ENCODE measurements around the gene LASP1NB.

DNA sequence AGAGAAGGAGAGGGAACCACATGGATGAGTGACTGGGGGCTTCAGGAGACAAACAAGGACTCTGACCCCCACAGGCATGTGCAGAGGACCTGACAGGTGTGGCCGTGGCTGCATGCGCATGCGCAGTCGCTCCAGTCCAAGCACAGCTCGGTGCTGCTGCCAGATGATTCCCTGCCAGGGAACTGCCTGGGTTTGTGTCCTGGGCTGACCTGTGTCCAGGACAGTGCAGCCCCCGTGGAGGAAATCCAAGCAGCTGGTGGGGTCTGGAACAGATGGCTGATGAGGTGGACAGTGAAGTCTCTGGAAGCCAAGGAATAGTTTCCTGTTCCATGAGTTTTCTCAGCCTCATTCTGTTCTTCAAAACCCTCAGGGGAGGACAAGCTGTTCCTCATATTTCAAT, 28.2 kb upstream of the LASP1NB start:
- TF ChIP-seq POLR2A (IDR thresholded peaks at IDR 0.05; ENCODE audit: low read depth) (no peak), POLR2AphosphoS5 (IDR thresholded peaks at IDR 0.05) (peak in 1 of 2 donors; percentile 70), EP300 (IDR thresholded peaks at IDR 0.05) (no peak)
- TF ChIP-seq, protein P1, sequence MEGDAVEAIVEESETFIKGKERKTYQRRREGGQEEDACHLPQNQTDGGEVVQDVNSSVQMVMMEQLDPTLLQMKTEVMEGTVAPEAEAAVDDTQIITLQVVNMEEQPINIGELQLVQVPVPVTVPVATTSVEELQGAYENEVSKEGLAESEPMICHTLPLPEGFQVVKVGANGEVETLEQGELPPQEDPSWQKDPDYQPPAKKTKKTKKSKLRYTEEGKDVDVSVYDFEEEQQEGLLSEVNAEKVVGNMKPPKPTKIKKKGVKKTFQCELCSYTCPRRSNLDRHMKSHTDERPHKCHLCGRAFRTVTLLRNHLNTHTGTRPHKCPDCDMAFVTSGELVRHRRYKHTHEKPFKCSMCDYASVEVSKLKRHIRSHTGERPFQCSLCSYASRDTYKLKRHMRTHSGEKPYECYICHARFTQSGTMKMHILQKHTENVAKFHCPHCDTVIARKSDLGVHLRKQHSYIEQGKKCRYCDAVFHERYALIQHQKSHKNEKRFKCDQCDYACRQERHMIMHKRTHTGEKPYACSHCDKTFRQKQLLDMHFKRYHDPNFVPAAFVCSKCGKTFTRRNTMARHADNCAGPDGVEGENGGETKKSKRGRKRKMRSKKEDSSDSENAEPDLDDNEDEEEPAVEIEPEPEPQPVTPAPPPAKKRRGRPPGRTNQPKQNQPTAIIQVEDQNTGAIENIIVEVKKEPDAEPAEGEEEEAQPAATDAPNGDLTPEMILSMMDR (IDR thresholded peaks at IDR 0.05) = no peak

Data from esophagus muscularis mucosa (tissue), 4 donors.